ENCODE data around the gene ABTB1.

The ABTB1 gene

DNA sequence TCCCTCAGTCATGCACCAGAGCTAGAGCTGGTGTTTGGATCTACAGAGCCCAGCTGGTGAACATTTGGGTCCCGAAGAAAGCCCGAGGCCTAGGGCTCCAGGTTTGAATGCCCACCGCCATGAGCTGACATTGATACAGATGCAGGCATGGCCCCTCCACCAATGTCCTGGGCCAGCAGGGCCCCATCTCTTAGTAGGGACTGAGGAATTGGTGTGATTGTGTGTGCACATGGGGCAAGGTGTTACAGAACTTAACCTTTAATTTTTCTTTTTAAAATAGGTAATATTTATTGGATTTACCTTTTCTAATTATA lies 32.8 kb upstream of the ABTB1 start:
- no peaks in the 10 kb centered on the region for H3F3A ChIP-seq (ENCODE audit: insufficient read depth, low read length)
- H3K27ac ChIP-seq (ENCODE audit: low read length) = no peak overlapping the region
- no peak overlapping the region for H2AFZ ChIP-seq (ENCODE audit: low read length)
- H3K9me2 ChIP-seq (replicated peaks; ENCODE audit: insufficient read depth, low read length) = no peaks in the 10 kb centered on the region
- H4K20me1 ChIP-seq (ENCODE audit: insufficient read depth, low read length) = no peaks in the 10 kb centered on the region
- H3K4me3 ChIP-seq (ENCODE audit: low read length) = no peak overlapping the region
- H3K4me2 ChIP-seq (ENCODE audit: low read depth, low read length) = no peak overlapping the region
- no peaks in the 10 kb centered on the region for H3K4me1 ChIP-seq (ENCODE audit: low read length)
- DNase-seq = no peak
- TF ChIP-seq, protein P1, sequence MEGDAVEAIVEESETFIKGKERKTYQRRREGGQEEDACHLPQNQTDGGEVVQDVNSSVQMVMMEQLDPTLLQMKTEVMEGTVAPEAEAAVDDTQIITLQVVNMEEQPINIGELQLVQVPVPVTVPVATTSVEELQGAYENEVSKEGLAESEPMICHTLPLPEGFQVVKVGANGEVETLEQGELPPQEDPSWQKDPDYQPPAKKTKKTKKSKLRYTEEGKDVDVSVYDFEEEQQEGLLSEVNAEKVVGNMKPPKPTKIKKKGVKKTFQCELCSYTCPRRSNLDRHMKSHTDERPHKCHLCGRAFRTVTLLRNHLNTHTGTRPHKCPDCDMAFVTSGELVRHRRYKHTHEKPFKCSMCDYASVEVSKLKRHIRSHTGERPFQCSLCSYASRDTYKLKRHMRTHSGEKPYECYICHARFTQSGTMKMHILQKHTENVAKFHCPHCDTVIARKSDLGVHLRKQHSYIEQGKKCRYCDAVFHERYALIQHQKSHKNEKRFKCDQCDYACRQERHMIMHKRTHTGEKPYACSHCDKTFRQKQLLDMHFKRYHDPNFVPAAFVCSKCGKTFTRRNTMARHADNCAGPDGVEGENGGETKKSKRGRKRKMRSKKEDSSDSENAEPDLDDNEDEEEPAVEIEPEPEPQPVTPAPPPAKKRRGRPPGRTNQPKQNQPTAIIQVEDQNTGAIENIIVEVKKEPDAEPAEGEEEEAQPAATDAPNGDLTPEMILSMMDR (IDR thresholded peaks at IDR 0.05; ENCODE audit: low read length) = no peak
- H3K36me3 ChIP-seq (replicated peaks; ENCODE audit: insufficient read depth, low read length) = no peaks in the 10 kb centered on the region
- no peaks in the 10 kb centered on the region for H3K79me2 ChIP-seq (ENCODE audit: low read length)
- no peaks in the 10 kb centered on the region for H3K9me3 ChIP-seq (replicated peaks; ENCODE audit: insufficient read depth, low read length)
- H3K27me3 ChIP-seq (replicated peaks; ENCODE audit: insufficient read depth, low read length) = no peaks in the 10 kb centered on the region
- no peak overlapping the region for H3K9ac ChIP-seq (ENCODE audit: low read length)

DNA sequence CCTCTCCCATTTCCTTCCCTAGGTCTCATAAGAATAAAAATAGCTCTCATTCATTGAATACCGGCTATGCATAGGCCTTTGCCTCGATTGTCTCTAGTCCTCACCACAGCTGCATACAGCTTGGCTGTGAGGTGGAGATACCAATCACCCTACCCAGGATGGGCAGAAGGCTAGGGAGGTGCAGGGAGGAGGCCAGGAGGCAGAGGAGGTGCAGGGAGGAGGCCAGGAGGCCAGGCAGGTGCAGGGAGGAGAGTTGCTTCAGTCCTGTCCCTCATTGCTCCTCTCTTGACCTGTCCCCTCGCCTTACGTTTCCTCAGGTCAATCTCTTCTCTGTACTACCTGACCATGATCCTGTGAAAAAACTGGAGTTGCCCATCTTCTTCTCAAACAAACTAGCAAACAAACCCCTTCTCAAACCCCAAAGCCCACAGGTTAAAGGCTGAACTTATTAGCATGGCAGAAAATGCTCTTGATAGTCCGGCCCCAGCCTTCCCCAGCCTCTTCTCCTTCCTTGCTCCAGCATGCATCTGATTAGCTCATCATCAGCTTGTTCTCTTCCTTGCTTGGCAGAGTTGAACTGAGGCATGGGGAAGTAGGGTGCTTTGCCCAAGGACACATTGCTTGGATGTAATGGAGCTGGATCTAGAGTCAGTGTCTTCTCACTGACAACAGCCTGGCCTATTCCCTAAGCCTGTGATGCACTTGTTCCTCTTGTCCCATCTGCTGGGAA lies 27.9 kb upstream of the ABTB1 start:
- Histone ChIP-seq H3K4me3 (ENCODE audit: low read length) (no peak overlapping the region), H3K9ac (ENCODE audit: low read length) (no peak overlapping the region), H3K27me3 (replicated peaks; ENCODE audit: insufficient read depth, low read length) (no peaks in the 10 kb centered on the region), H2AFZ (ENCODE audit: low read length) (no peak overlapping the region), H3K4me1 (ENCODE audit: low read length) (no peaks in the 10 kb centered on the region), H3K9me2 (replicated peaks; ENCODE audit: insufficient read depth, low read length) (no peaks in the 10 kb centered on the region), H3K4me2 (ENCODE audit: low read depth, low read length) (no peak overlapping the region), H3K36me3 (replicated peaks; ENCODE audit: insufficient read depth, low read length) (no peaks in the 10 kb centered on the region), H3K9me3 (replicated peaks; ENCODE audit: insufficient read depth, low read length) (no peaks in the 10 kb centered on the region), H3K79me2 (ENCODE audit: low read length) (no peaks in the 10 kb centered on the region), H4K20me1 (ENCODE audit: insufficient read depth, low read length) (no peaks in the 10 kb centered on the region), H3K27ac (ENCODE audit: low read length) (no peak overlapping the region), H3F3A (ENCODE audit: insufficient read depth, low read length) (no peaks in the 10 kb centered on the region)
- no peak for TF ChIP-seq EZH2 (optimal IDR thresholded peaks at IDR 0.05; ENCODE audit: low read depth, low read length)
- TF ChIP-seq, protein P1 (IDR thresholded peaks at IDR 0.05; ENCODE audit: low read length) = no peak
- TF ChIP-seq EZH2phosphoT487 (IDR thresholded peaks at IDR 0.05; ENCODE audit: low read length) = no peak
- DNase-seq = no peak

DNA sequence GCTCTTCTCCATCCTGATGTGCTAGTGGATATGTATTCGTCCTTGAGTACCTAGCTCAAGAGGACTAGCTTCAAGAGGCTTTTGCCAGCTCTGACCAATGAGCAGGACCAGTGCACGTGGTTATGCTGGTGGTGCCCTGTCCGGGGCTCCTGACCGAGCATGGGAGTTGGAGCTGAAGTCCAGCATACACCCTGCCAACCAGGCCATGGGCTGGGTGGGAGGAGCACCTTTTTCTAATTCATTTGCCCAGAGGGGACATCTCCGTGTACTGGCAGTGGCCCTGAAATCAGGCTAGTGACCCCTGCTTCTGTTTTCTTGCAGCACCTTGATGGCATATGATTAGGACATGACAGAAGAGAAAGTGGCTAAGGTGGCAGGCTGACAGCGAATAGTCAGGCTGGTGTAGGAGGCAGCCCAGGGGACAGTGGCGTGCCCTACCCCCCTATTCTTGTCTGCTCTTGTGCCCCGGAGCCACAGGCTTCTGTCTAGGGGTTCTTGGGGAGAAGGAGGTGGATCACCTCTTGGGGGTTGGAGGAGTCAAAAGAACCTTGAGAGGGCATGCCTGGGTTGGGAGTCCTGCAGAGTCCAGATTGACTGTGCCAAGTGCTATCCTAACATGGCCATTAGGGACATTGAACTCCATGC lies 27.3 kb upstream of the ABTB1 start:
- no peak overlapping the region for H3K27ac ChIP-seq (ENCODE audit: low read length)
- no peak overlapping the region for H3K4me3 ChIP-seq (ENCODE audit: low read length)
- no peaks in the 10 kb centered on the region for H3K36me3 ChIP-seq (replicated peaks; ENCODE audit: insufficient read depth, low read length)
- no peaks in the 10 kb centered on the region for H3F3A ChIP-seq (ENCODE audit: insufficient read depth, low read length)
- no peaks in the 10 kb centered on the region for H4K20me1 ChIP-seq (ENCODE audit: insufficient read depth, low read length)
- no peaks in the 10 kb centered on the region for H3K4me1 ChIP-seq (ENCODE audit: low read length)
- no peaks in the 10 kb centered on the region for H3K27me3 ChIP-seq (replicated peaks; ENCODE audit: insufficient read depth, low read length)
- no peaks in the 10 kb centered on the region for H3K79me2 ChIP-seq (ENCODE audit: low read length)
- no peaks in the 10 kb centered on the region for H3K9me2 ChIP-seq (replicated peaks; ENCODE audit: insufficient read depth, low read length)
- no peak overlapping the region for H3K4me2 ChIP-seq (ENCODE audit: low read depth, low read length)
- H3K9me3 ChIP-seq (replicated peaks; ENCODE audit: insufficient read depth, low read length) = no peaks in the 10 kb centered on the region
- H2AFZ ChIP-seq (ENCODE audit: low read length) = no peak overlapping the region
- TF ChIP-seq EZH2 (optimal IDR thresholded peaks at IDR 0.05; ENCODE audit: low read depth, low read length) (no peak), EZH2phosphoT487 (IDR thresholded peaks at IDR 0.05; ENCODE audit: low read length) (no peak)
- TF ChIP-seq, protein P1 (IDR thresholded peaks at IDR 0.05; ENCODE audit: low read length) = no peak
- H3K9ac ChIP-seq (ENCODE audit: low read length) = no peak overlapping the region
- DNase-seq = no peak
